Amygdala (tissue), 56 donors: Measurements from ENCODE around the gene CINP.
A peak's percentile ranks its signal among the peaks of the same experiment; 100 is the strongest.
"Not testable (repeated sequence)": the region's sequence is repeated elsewhere in the genome, so short reads cannot be mapped to it uniquely, and the experiment has no call there.

Experiments
- DNase-seq, 56 donors: peaks; one replicate each; lab custom pipeline; 2025; lab: John Stamatoyannopoulos, UW

Gene CINP

GRCh38 chr14:102359341-102359740, 3.3 kb downstream of the CINP start:
- DNase-seq: no peak

GRCh38 chr14:102356280-102356679, 6.4 kb downstream of the CINP start:
- DNase-seq: no peak

GRCh38 chr14:102353126-102353619, 9.5 kb downstream of the CINP start:
- no peak for DNase-seq

- peak in 2 of 56 donors; percentile 28 to 51 for DNase-seq
These were observed 10.5 kb downstream of the CINP start for GRCh38 chr14:102352213-102352612.

GRCh38 chr14:102351593-102351992, 11.1 kb downstream of the CINP start:
- DNase-seq: not testable (repeated sequence)

- DNase-seq: no peak
These were observed 11.7 kb downstream of the CINP start for GRCh38 chr14:102351023-102351422.

- no peak for DNase-seq
These were observed 14.3 kb downstream of the CINP start for GRCh38 chr14:102348376-102348775.

- DNase-seq: no peak
These were observed 16.0 kb downstream of the CINP start for GRCh38 chr14:102346645-102347044.

- DNase-seq: no peak
These were observed 17.5 kb downstream of the CINP start for GRCh38 chr14:102345232-102345631.

GRCh38 chr14:102344485-102344884, 18.2 kb downstream of the CINP start:
- DNase-seq: peak in 54 of 56 donors; percentile 16 to 92 (median 71)

- DNase-seq: no peak
These were observed 18.6 kb downstream of the CINP start for GRCh38 chr14:102344084-102344483.

- no peak for DNase-seq
These were observed 20.5 kb downstream of the CINP start for GRCh38 chr14:102342238-102342637.

- DNase-seq: no peak
These were observed 21.1 kb downstream of the CINP start for GRCh38 chr14:102341566-102341965.

- no peak for DNase-seq
These were observed 24.0 kb downstream of the CINP start for GRCh38 chr14:102338724-102339123.

GRCh38 chr14:102335163-102335562, 27.5 kb downstream of the CINP start:
- no peak for DNase-seq

- no peak for DNase-seq
These were observed 28.6 kb downstream of the CINP start for GRCh38 chr14:102333795-102334705.

GRCh38 chr14:102333390-102333789, 29.3 kb downstream of the CINP start:
- no peak for DNase-seq

- no peak for DNase-seq
These were observed 31.9 kb downstream of the CINP start for GRCh38 chr14:102330806-102331205.

- DNase-seq: not testable (repeated sequence)
These were observed 33.3 kb downstream of the CINP start for GRCh38 chr14:102329381-102329780.

GRCh38 chr14:102326583-102326982, 36.1 kb downstream of the CINP start:
- DNase-seq: no peak

- DNase-seq: no peak
These were observed 36.8 kb downstream of the CINP start for GRCh38 chr14:102325791-102326345.

- DNase-seq: peak in 40 of 56 donors; percentile 12 to 87 (median 46)
These were observed 39.6 kb downstream of the CINP start for GRCh38 chr14:102323102-102323501.
